ENCODE results near the gene FAM107B. TPM values are rescaled to one million over a fixed set of nuclear protein-coding genes. Genes with fewer than 3 reads are reported as not detected.

The FAM107B gene
- total RNA-seq, 1 donor from 2014 or later, result 13.6 TPM

DNA sequence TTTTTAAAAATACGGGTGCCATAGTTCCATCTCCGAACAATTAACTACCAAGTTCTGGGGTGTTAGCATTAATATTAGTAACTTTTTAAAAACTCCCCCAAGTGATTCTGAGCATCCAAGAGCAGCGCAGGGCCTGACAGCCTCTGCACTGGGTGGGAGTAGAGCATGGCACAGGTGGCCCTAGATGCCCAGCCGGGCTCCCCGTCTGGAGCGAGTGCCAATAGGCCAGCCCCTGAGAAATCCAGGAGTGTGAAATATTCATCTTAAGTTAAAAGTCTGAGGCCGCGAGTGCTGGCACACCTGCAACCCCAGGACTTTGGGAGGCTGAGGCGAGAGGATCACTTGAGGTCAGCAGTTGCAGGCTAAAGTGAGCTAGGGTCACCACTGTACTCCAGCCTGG, 16.2 kb downstream of the FAM107B start:
- no peak overlapping the region for H3K27ac ChIP-seq (ENCODE audit: low read depth, low read length)
- no peaks in the 10 kb centered on the region for H3K9me3 ChIP-seq (ENCODE audit: control insufficient read depth in 3 of 3, low read length in 3 of 3)
- H3K36me3 ChIP-seq (ENCODE audit: control insufficient read depth in 3 of 3, insufficient read depth in 3 of 3, low read length in 3 of 3), result no peaks in the 10 kb centered on the region
- H3K4me3 ChIP-seq (ENCODE audit: low read length in 3 of 3), result no peak overlapping the region
- H3K9ac ChIP-seq (ENCODE audit: low read depth in 1 of 3, low read length in 3 of 3), result no peak overlapping the region
- no peaks in the 10 kb centered on the region for H3K4me1 ChIP-seq (ENCODE audit: control insufficient read depth in 3 of 3, insufficient read depth in 3 of 3, low read length in 3 of 3)
- no peaks in the 10 kb centered on the region for H3K27me3 ChIP-seq (ENCODE audit: control insufficient read depth in 3 of 3, insufficient read depth in 3 of 3, low read length in 3 of 3)

DNA sequence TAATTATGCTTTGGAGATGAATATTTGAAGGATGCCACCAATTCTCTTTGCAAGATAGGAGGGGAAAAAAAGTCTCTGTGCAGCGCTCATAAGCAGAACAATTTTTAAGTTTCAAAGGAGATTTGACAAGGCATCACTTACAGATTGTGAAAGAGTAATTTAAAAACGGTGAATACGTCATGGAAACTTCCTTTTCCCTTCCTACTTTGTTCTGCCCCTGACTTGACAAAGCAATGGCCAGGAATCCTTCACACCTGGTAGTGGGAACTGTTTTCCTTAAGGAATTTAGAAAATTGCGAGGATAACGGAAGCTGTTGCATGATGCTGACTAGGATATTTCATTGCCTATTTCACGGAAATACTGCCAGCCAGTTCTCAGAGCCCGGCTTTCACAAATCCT, 16.7 kb downstream of the FAM107B start:
- no peaks in the 10 kb centered on the region for H3K9me3 ChIP-seq (ENCODE audit: control insufficient read depth in 3 of 3, low read length in 3 of 3)
- H3K36me3 ChIP-seq (ENCODE audit: control insufficient read depth in 3 of 3, insufficient read depth in 3 of 3, low read length in 3 of 3), result no peaks in the 10 kb centered on the region
- no peak overlapping the region for H3K4me3 ChIP-seq (ENCODE audit: low read length in 3 of 3)
- H3K9ac ChIP-seq (ENCODE audit: low read depth in 1 of 3, low read length in 3 of 3), result no peak overlapping the region
- H3K4me1 ChIP-seq (ENCODE audit: control insufficient read depth in 3 of 3, insufficient read depth in 3 of 3, low read length in 3 of 3), result no peaks in the 10 kb centered on the region
- H3K27ac ChIP-seq (ENCODE audit: low read depth, low read length), result no peak overlapping the region
- H3K27me3 ChIP-seq (ENCODE audit: control insufficient read depth in 3 of 3, insufficient read depth in 3 of 3, low read length in 3 of 3), result no peaks in the 10 kb centered on the region

DNA sequence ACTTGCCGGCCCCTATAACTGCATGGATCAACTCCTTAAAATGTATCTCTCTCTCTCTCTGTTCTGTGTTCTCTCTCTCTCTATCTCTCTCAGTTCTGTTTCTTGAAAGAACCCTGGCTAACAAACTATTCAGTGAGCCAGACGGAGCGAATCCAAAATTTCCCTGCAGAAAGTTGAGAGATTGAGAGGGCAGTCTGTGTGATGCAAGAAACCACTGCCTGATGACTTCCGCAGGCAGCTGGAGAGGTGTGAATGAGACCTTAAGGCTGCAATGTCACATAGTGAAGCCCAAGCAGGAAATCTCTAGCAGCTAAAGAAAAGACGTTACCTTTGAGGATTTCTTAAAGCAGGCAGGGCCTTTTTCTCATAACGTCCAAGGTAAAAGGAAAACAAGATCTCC, 17.3 kb downstream of the FAM107B start:
- H3K36me3 ChIP-seq (ENCODE audit: control insufficient read depth in 3 of 3, insufficient read depth in 3 of 3, low read length in 3 of 3), result no peaks in the 10 kb centered on the region
- no peak overlapping the region for H3K4me3 ChIP-seq (ENCODE audit: low read length in 3 of 3)
- no peak overlapping the region for H3K9ac ChIP-seq (ENCODE audit: low read depth in 1 of 3, low read length in 3 of 3)
- no peaks in the 10 kb centered on the region for H3K4me1 ChIP-seq (ENCODE audit: control insufficient read depth in 3 of 3, insufficient read depth in 3 of 3, low read length in 3 of 3)
- H3K27me3 ChIP-seq (ENCODE audit: control insufficient read depth in 3 of 3, insufficient read depth in 3 of 3, low read length in 3 of 3), result no peaks in the 10 kb centered on the region
- H3K27ac ChIP-seq (ENCODE audit: low read depth, low read length), result no peak overlapping the region
- H3K9me3 ChIP-seq (ENCODE audit: control insufficient read depth in 3 of 3, low read length in 3 of 3), result no peaks in the 10 kb centered on the region

DNA sequence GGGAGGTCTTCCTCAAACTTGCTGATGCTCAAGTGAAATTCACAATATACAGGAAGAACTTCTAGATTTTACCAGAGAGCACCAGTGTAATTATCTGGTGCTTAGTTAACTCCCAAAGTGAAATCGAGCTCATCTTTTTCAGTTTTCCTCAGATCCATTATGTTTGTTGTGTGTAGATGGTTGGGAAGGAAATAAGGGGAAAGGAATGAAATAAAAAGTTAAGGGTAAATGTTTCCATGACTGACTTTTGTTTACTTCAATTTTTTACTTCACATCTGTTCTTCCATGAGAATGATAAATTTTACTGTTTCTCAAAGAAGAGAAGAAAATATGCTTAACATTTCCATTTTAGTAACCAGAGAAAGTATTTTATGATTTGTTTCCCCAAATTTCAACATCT, 21.3 kb downstream of the FAM107B start:
- Histone ChIP-seq H3K9ac (ENCODE audit: low read depth in 1 of 3, low read length in 3 of 3) (no peak overlapping the region), H3K4me3 (ENCODE audit: low read length in 3 of 3) (no peak overlapping the region), H3K36me3 (ENCODE audit: control insufficient read depth in 3 of 3, insufficient read depth in 3 of 3, low read length in 3 of 3) (no peaks in the 10 kb centered on the region), H3K27ac (ENCODE audit: low read depth, low read length) (peak overlapping the region; percentile 79), H3K4me1 (ENCODE audit: control insufficient read depth in 3 of 3, insufficient read depth in 3 of 3, low read length in 3 of 3) (peaks cover 23 to 30% (median 27%) of the 10 kb centered on the region in 3 donors), H3K9me3 (ENCODE audit: control insufficient read depth in 3 of 3, low read length in 3 of 3) (no peaks in the 10 kb centered on the region), H3K27me3 (ENCODE audit: control insufficient read depth in 3 of 3, insufficient read depth in 3 of 3, low read length in 3 of 3) (no peaks in the 10 kb centered on the region)

DNA sequence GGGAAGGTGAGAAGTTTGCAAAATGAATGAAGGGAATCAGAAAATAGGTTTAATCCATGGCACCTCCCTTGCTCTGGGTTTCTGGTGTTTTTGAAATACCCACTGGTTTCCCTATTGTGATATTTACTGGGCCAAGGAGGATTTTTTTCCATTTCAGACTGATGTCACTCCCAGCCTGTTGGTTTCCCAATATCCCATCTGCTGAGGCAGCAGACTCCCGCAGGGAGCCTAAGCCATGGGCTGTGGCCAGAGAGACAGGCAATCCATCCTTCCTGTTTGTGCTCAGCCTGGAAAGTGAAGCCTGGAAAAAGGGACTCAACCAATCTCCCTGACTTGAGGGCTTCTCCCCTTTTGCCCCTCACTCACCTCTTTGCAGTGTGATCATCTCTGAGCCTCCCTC, 22.8 kb downstream of the FAM107B start:
- Histone ChIP-seq H3K27ac (ENCODE audit: low read depth, low read length) (peak overlapping the region; percentile 79), H3K27me3 (ENCODE audit: control insufficient read depth in 3 of 3, insufficient read depth in 3 of 3, low read length in 3 of 3) (no peaks in the 10 kb centered on the region), H3K4me3 (ENCODE audit: low read length in 3 of 3) (peak overlapping the region in 1 of 3 donors; percentile 41), H3K36me3 (ENCODE audit: control insufficient read depth in 3 of 3, insufficient read depth in 3 of 3, low read length in 3 of 3) (no peaks in the 10 kb centered on the region), H3K4me1 (ENCODE audit: control insufficient read depth in 3 of 3, insufficient read depth in 3 of 3, low read length in 3 of 3) (peaks cover 26 to 32% (median 28%) of the 10 kb centered on the region in 3 donors), H3K9me3 (ENCODE audit: control insufficient read depth in 3 of 3, low read length in 3 of 3) (no peaks in the 10 kb centered on the region), H3K9ac (ENCODE audit: low read depth in 1 of 3, low read length in 3 of 3) (peak overlapping the region in 2 of 3 donors; percentile 40 to 48)

DNA sequence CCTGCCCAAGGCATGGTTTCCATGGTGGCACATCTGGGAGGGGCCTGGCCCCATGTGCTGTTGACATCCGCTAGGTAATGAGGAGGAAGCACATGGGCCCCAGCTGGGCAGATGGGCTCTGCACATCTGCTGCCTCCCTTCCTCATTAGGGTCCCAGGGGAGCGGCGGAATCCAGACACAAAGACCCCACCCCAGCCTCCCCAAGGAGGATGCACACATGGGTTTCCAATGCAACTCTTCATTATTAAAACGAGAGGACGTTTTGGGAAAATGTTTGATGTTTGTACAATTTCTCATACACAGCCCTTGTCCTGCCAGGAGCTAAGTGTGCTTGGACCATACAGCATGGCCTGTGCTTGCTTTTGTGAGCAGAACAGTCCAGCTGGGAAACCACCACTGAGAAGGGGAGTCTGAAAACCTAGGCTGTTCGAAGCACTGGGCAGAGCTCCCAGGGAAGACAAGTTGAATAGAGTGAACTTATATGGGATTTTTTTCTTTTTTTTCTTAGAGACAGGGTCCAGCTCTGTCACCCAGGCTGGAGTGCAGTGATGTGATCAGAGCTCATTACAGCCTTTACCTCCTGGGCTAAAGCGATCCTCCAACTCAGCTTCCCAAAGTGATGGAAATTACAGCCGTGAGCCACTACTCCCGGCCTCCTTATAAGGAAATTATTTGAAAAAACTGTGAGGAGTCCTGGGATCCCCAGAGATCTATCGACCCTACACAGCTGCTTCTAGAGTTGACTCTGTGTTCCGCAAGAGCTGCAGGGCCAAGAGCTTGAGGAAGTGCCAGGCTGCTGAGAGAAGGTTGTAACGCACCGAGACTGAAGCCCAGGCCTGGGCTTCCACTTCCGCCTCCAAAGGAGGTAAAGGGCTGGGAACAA, 23.4 kb downstream of the FAM107B start:
- peak overlapping the region; percentile 79 for H3K27ac ChIP-seq (ENCODE audit: low read depth, low read length)
- peak overlapping the region in 1 of 3 donors; percentile 14 for H3K4me3 ChIP-seq (ENCODE audit: low read length in 3 of 3)
- H3K9me3 ChIP-seq (ENCODE audit: control insufficient read depth in 3 of 3, low read length in 3 of 3), result no peaks in the 10 kb centered on the region
- no peaks in the 10 kb centered on the region for H3K27me3 ChIP-seq (ENCODE audit: control insufficient read depth in 3 of 3, insufficient read depth in 3 of 3, low read length in 3 of 3)
- no peaks in the 10 kb centered on the region for H3K36me3 ChIP-seq (ENCODE audit: control insufficient read depth in 3 of 3, insufficient read depth in 3 of 3, low read length in 3 of 3)
- peak overlapping the region in 2 of 3 donors; percentile 14 to 33 for H3K9ac ChIP-seq (ENCODE audit: low read depth in 1 of 3, low read length in 3 of 3)
- H3K4me1 ChIP-seq (ENCODE audit: control insufficient read depth in 3 of 3, insufficient read depth in 3 of 3, low read length in 3 of 3), result peaks cover 26 to 32% (median 28%) of the 10 kb centered on the region in 3 donors

DNA sequence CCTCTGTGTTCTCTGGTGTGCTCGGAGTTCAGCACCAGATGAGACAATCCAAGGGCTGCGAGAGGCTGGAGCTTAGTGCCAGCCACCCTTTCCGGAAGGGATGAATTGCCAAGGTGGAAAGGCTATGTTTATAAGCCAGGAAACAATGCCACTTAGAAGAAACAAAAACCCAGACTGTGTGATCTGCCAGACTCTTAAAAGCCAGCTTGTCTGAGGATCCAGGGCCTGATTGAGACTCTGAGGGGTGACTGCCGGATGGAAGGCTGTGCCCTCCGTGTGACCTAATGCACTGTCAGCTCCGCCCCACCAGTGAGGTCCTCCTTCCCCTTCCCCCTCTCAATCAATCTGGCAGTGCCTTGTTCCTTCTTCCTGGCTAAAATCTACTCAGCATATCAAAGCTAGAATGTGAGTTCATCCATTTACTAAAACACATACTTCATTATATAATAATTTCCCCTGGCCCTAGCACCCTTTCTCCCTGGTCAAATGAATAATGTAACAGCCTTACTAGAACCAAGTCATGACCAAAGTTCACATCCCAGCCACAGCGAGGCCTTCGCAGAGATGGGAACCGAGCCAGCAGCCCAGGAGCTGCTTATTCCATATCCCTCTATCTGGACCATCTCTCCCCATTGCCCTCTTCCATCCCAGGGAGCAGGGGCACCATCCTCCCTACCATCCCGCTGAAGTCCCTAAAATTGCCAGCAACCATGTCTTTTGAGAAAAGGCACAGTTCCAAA, 25.5 kb downstream of the FAM107B start:
- H3K36me3 ChIP-seq (ENCODE audit: control insufficient read depth in 3 of 3, insufficient read depth in 3 of 3, low read length in 3 of 3), result no peaks in the 10 kb centered on the region
- H3K9me3 ChIP-seq (ENCODE audit: control insufficient read depth in 3 of 3, low read length in 3 of 3), result no peaks in the 10 kb centered on the region
- H3K4me3 ChIP-seq (ENCODE audit: low read length in 3 of 3), result no peak overlapping the region
- no peak overlapping the region for H3K9ac ChIP-seq (ENCODE audit: low read depth in 1 of 3, low read length in 3 of 3)
- no peaks in the 10 kb centered on the region for H3K27me3 ChIP-seq (ENCODE audit: control insufficient read depth in 3 of 3, insufficient read depth in 3 of 3, low read length in 3 of 3)
- H3K4me1 ChIP-seq (ENCODE audit: control insufficient read depth in 3 of 3, insufficient read depth in 3 of 3, low read length in 3 of 3), result peaks cover 26 to 32% (median 28%) of the 10 kb centered on the region in 3 donors
- peak overlapping the region; percentile 70 for H3K27ac ChIP-seq (ENCODE audit: low read depth, low read length)

DNA sequence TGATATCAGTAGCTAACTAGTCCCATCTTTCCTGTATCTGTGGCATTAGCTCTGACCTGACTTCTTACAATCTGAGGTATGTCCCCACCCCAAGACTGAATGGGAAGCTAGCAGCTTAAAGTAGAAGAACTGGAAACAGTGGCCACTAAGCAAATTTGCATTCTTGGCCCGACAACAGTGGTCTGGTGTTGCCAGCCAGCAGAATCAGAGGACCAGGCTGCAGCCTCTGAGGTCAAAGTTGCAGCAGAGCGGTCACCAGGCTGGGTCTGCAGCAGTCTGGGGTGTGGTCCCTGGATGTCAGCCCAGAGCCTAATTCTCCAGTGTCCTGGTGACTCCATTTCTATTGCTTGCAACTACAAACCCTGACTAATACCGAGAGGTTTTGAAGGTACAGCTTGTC, 26.3 kb downstream of the FAM107B start:
- Histone ChIP-seq H3K36me3 (ENCODE audit: control insufficient read depth in 3 of 3, insufficient read depth in 3 of 3, low read length in 3 of 3) (no peaks in the 10 kb centered on the region), H3K9ac (ENCODE audit: low read depth in 1 of 3, low read length in 3 of 3) (no peak overlapping the region), H3K27me3 (ENCODE audit: control insufficient read depth in 3 of 3, insufficient read depth in 3 of 3, low read length in 3 of 3) (no peaks in the 10 kb centered on the region), H3K9me3 (ENCODE audit: control insufficient read depth in 3 of 3, low read length in 3 of 3) (no peaks in the 10 kb centered on the region), H3K4me1 (ENCODE audit: control insufficient read depth in 3 of 3, insufficient read depth in 3 of 3, low read length in 3 of 3) (peaks cover 26 to 32% (median 28%) of the 10 kb centered on the region in 3 donors), H3K27ac (ENCODE audit: low read depth, low read length) (peak overlapping the region; percentile 70), H3K4me3 (ENCODE audit: low read length in 3 of 3) (no peak overlapping the region)

DNA sequence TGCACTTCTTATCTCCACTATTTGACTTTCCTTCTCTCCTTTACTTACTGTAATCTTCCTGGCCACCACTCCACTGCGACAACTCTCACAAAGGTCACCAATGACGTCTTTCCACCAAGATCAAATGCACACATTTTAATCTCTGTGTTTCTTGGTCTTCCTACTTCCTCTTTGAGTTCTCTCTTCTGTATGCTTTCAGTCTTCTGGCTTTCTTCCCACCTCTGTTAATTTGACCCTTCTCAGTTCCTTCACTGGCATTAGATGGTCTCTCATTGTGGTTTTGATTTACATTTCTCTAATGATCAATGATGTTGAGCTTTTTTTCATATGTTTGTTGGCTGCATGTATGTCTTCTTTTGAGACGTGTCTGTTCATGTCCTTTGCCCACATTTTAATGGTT, 31.9 kb downstream of the FAM107B start:
- Histone ChIP-seq H3K4me3 (ENCODE audit: low read length in 3 of 3) (no peak overlapping the region), H3K36me3 (ENCODE audit: control insufficient read depth in 3 of 3, insufficient read depth in 3 of 3, low read length in 3 of 3) (no peaks in the 10 kb centered on the region), H3K9me3 (ENCODE audit: control insufficient read depth in 3 of 3, low read length in 3 of 3) (no peaks in the 10 kb centered on the region), H3K27ac (ENCODE audit: low read depth, low read length) (no peak overlapping the region), H3K27me3 (ENCODE audit: control insufficient read depth in 3 of 3, insufficient read depth in 3 of 3, low read length in 3 of 3) (no peaks in the 10 kb centered on the region), H3K9ac (ENCODE audit: low read depth in 1 of 3, low read length in 3 of 3) (no peak overlapping the region), H3K4me1 (ENCODE audit: control insufficient read depth in 3 of 3, insufficient read depth in 3 of 3, low read length in 3 of 3) (peaks cover 0 to 10% (median 4%) of the 10 kb centered on the region in 3 donors)

DNA sequence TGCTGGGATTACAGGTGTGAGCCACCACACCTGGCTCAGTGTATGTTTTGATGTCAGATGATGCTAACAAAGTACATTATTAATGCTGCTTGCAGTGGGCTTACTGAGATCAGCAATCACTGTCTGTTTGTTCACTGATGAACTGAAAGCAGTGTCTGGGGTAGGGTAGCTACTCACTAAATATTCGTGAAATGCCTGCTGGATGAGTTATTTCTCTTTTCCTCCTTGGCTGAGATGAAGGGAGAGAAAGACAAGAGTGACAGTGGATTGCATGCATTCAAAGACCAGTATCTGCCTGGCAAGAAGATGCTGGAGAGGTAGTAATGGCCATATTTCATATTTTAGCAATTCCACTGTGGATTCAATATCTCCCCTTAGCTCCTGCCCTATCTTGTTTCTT, 32.3 kb downstream of the FAM107B start:
- Histone ChIP-seq H3K9me3 (ENCODE audit: control insufficient read depth in 3 of 3, low read length in 3 of 3) (no peaks in the 10 kb centered on the region), H3K4me1 (ENCODE audit: control insufficient read depth in 3 of 3, insufficient read depth in 3 of 3, low read length in 3 of 3) (peaks cover under 1 to 15% (median 4%) of the 10 kb centered on the region in 3 donors), H3K27me3 (ENCODE audit: control insufficient read depth in 3 of 3, insufficient read depth in 3 of 3, low read length in 3 of 3) (no peaks in the 10 kb centered on the region), H3K4me3 (ENCODE audit: low read length in 3 of 3) (no peak overlapping the region), H3K36me3 (ENCODE audit: control insufficient read depth in 3 of 3, insufficient read depth in 3 of 3, low read length in 3 of 3) (no peaks in the 10 kb centered on the region), H3K27ac (ENCODE audit: low read depth, low read length) (no peak overlapping the region), H3K9ac (ENCODE audit: low read depth in 1 of 3, low read length in 3 of 3) (no peak overlapping the region)

All from skeletal muscle tissue (tissue), 4 donors.